GM21825 (cell line): ENCODE results near the gene LRIF1.
"Not testable (repeated sequence)": the region's sequence is repeated elsewhere in the genome, so short reads cannot be mapped to it uniquely, and the experiment has no call there.

Experiments
- ATAC-seq: cut with Tn5 transposase; IDR thresholded peaks from one replicate; pipeline ENCODE4 v1.9.1; 2021; ENCODE audit warnings: mild to moderate bottlenecking, moderate library complexity; ENCODE audit not compliant: unreplicated experiment

LRIF1 gene

GRCh38 chr1:110951161-110951560, 12.6 kb downstream of the LRIF1 start:
- ATAC-seq = no peak

DNA sequence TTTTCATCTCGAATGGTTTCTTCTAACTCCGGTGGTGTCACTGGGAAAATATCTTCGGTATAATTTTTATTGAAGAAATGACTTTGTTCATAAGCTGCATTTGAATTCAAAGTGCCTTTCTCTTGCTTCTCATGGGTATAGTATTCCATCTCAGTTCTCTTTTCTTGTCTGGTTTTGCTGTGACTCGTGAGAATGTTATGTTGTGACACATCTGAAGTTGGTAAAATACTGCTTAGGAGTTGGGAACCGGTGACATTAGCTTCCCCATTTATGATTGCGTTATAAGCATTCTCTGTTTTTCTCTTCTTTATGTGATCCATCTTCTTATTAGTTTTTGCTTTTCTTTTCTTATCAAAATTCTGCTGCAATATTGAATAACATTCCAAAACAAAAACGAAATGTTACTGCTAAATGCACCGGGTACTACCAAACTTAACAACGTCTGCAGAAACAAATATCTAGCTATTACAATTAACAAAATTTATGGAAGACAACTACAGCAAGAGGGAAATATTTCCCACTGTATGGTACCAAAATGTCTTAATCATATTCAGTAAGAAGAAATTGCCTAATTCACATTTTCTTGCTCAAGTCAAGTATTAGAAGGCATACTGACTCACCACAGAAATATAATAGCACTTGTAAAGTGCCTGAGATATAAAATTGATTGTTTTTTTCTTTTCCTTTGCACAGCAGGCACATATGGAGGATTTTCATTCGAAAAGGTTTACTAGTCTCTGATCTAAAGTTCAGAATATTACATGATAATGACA, 15.5 kb downstream of the LRIF1 start:
- no peak for ATAC-seq

- no peak for ATAC-seq
Measured at GRCh38 chr1:110945626-110946025, 18.1 kb downstream of the LRIF1 start.

DNA sequence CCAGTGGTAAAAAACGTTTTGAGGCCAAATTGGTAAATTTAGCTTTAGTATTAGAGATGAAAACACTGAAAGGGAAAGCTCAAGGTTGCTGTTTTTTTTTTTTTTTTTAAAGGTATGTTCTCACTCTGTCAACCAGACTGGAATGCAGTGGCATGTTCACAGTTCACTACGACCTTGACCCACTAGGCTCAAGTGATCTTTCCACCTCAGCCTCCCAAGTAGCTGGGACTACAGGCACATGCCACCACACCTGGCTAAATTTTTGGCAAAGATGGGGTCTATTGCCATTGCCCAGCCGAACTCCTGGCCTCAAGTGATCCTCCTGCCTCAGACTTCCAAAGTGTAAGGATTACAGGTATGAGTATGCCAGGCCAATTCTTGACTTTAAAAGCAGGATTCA, 18.9 kb downstream of the LRIF1 start:
- ATAC-seq = no peak

DNA sequence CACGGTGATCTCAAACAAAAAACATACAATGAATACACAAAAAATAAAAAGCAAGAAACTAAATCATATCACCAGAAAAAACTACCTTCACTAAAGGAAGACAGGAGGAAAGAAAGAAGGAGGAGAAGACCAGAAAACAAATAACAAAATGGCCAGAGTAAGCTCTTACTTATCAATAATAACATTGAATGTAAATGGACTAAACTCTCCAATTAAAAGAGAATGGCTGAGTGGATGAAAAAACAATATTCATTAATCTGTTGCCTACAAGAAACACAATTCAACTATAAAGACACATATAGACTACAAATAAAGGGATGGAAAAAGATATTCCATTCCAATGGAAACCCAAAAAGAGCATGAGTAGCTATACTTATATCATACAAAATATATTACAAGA, 27.2 kb downstream of the LRIF1 start:
- ATAC-seq = no peak

GRCh38 chr1:110931097-110931496, 32.6 kb downstream of the LRIF1 start:
- not testable (repeated sequence) for ATAC-seq

GRCh38 chr1:110928904-110929303, 34.8 kb downstream of the LRIF1 start:
- ATAC-seq = no peak

DNA sequence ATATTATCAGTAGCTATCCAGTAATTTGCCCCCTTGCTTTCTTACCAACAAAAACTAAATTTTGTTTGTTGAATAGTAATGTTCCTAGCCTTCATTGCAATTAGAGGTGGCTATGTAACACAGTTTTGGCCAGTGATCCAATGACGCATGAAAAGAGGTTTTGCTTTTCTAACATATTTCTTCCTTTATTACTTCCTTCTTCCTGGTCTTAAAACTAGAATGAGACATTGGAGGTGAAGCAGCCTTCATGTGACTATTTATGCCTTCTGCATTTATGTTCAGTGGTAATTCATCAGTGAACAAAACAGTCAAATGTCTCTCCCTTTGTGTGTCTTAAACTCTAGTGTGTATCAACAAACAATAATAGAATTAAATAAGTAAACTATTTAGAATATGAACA, 35.5 kb downstream of the LRIF1 start:
- no peak for ATAC-seq

- ATAC-seq = no peak
Measured at GRCh38 chr1:110927484-110928075, 36.1 kb downstream of the LRIF1 start.

DNA sequence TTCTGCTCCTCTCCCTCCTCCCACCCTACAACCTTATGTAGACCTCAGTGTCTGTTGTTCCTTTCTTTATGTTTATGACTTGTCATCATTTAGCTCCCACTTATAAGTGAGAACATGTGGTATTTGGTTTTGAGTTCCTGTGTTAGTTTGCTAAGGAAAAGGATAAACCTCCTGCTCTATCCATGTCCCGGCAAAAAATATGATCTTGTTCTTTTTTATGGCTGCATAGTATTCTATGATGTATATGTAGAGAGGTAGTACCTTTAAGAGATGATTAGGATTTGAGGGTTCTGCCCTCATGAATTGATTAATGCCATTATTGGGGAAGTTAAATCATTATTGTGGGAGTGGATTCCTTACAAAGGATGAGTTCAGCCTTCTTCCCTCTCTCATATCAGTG, 41.8 kb downstream of the LRIF1 start:
- ATAC-seq = no peak

DNA sequence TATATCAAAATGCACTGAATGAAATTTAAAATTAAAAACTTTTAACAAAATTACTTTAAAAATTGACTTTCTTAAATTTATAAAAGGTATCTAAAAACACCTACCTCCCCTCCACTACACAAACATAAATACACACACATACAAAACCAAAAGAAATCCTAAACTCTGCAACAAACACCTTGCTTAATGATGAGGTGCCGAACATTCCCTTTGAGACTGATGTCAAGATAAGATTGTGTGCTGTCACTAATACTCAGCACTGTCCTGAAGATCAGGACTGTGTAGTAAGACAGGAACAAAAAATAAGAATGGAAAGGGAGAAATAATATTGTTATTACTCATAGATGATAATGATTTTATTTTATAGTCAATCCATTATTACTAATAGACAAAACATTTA, 45.7 kb downstream of the LRIF1 start:
- ATAC-seq = no peak

DNA sequence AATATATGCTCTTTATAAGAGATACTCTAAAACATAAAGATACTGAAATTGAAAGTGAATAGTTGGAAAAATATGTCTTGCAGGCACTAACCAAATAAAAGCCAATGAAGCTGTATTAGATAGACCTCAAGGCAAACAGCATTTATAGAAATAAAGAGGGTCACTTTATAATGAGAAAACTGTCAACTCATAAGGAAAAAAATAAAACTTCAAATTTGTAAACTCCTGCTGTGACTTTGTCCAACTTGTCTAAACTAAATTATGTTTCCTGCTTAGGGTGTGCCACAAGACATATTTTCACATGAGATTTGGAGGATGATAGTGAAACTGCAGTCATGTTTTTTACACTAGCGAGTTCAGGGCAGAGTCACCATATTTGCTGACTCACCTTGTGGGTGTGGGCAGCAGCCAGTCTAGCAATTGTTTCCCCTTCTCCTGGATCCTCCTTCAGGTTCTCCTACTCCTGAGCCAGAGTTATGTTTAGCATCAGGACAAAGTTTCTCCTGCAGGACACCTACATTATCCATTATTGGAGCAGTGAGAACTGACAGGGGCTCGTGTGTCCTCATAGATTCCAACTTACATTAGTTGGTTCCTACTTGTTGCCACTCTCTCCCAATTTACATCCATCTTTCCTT, 46.9 kb downstream of the LRIF1 start:
- ATAC-seq = no peak

DNA sequence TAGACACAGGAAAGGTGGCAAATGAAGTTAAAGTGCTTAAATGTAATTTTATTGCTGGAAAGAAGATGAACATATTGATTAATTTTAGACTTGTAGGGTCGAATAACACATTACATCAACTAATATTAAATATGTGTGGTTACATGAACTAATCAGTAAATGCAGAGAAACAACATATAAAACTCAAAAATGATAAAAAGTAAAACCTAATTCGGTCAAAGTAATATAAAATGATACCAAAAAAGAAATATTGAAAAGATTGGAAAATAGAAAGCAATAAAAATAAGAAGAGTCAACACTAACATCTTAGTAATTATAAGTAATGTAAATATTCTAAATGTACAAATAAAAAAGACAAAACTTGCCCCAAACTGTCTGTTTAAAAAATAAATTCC, 47.5 kb downstream of the LRIF1 start:
- ATAC-seq = no peak

- no peak for ATAC-seq
Measured at GRCh38 chr1:110915804-110916203, 47.9 kb downstream of the LRIF1 start.

- no peak for ATAC-seq
Measured at GRCh38 chr1:110914676-110915075, 49.0 kb downstream of the LRIF1 start.

DNA sequence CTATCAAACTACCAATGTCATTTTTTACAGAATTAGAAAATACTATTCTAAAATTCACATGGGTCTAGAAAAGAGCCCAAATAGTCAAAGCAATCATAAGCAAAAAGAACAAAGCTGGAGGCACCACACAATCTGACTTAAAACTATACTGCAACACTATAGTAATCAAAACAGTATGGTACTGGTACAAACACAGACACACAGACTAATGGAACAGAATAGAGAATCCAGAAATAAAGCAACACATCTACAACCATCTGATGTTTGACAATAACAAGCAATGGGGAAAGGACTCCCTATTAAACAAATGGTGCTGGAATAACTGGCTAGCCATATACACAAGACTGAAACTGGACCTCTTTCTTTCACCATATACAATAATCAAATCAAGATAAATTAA, 50.9 kb downstream of the LRIF1 start:
- ATAC-seq = no peak

- no peak for ATAC-seq
Measured at GRCh38 chr1:110903853-110904500, 59.7 kb downstream of the LRIF1 start.

- ATAC-seq = no peak
Measured at GRCh38 chr1:110902820-110903463, 60.8 kb downstream of the LRIF1 start.

GRCh38 chr1:110899458-110899843, 64.3 kb downstream of the LRIF1 start:
- ATAC-seq = no peak

- ATAC-seq = no peak
Measured at GRCh38 chr1:110898734-110899457, 64.8 kb downstream of the LRIF1 start.

GRCh38 chr1:110897681-110898080, 66.0 kb downstream of the LRIF1 start:
- ATAC-seq = no peak
